NB4 (cell line): ENCODE measurements around the gene COX4I1.
A peak's percentile ranks its signal among the peaks of the same experiment; 100 is the strongest.

Experiments used
- DNase-seq: peaks from one replicate; pipeline ENCODE4 v3.0.0; 2010; ENCODE audit warnings: low read depth
- H3K4me3 ChIP-seq: one replicate; pipeline ENCODE4 v1.5.1; 2011; ENCODE audit warnings: mild to moderate bottlenecking, low read depth, low read length, moderate library complexity
- CTCF ChIP-seq: IDR thresholded peaks from one replicate; pipeline ENCODE4 v1.5.1; 2012; ENCODE audit warnings: low read depth, low read length
- MAX ChIP-seq: IDR thresholded peaks from 2 replicates; pipeline ENCODE4 v1.6.1; 2011; ENCODE audit warnings: low read depth, low read length
- MYC ChIP-seq: IDR thresholded peaks from 2 replicates; pipeline ENCODE4 v1.6.1; 2011; ENCODE audit warnings: low read depth, low read length
- POLR2A ChIP-seq: IDR thresholded peaks from 2 replicates; pipeline ENCODE4 v1.6.1; 2011; ENCODE audit warnings: mild to moderate bottlenecking; ENCODE audit not compliant: insufficient read length; ENCODE audit errors: extremely low read depth

The COX4I1 gene

GRCh38 chr16:85789773-85790172 lies 9.7 kb upstream of the COX4I1 start:
- no peak for DNase-seq
- H3K4me3 ChIP-seq: no peak overlapping the region
- no peak for TF ChIP-seq CTCF
- no peak for TF ChIP-seq POLR2A
- no peak for TF ChIP-seq MYC
- TF ChIP-seq MAX: no peak

DNA sequence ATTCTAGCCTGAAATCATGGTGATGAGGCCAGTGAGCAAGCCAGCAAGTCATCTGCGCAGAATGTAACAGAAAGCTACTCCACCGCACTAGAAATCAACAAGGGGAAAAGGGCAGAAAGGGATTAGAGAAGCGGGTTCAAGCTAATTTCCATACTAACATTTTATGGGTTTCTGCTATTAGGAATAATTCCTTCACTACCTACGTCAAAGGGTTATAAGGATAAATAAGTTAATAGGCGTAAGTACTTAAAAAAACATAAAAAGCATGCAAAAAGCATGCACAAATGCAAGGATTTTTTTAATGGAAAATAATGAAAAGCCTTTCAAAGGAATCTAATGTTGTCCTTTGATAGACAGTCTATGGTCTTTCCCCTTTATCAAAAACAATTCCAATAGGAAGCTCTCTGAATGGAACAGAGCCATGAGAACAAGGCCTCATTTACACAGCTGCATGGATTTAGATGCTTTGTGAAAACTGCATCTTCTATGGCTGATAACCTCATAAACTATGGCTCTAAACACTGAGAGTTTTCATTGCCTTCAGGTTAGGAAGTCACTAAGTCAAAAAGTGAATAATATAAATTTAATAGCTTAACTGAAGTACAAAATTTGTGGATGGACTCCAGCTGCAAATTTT lies 5.7 kb upstream of the COX4I1 start:
- no peak for DNase-seq
- no peak overlapping the region for H3K4me3 ChIP-seq
- TF ChIP-seq POLR2A (no peak), MYC (no peak), MAX (no peak), CTCF (no peak)

DNA sequence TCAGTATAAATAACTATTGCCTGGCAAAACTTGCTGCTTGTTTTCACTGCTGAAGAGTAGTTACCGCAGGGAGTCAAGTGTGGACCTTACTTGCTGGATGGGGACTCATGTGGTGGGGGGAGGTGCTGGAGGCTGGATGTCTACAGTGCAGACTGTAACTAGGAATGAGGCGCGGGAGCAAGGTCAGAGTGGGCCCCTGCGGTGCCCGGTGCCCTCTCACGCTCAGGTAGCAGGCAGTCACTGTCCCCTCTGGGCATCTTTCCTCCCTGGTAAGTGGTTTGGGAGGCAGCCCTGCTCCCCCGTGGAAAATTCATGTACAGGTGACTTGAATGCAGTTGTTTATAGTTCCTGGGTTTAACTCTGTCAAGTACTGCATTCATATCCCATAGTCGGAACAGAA lies 4.8 kb upstream of the COX4I1 start:
- no peak for DNase-seq
- no peak overlapping the region for H3K4me3 ChIP-seq

DNA sequence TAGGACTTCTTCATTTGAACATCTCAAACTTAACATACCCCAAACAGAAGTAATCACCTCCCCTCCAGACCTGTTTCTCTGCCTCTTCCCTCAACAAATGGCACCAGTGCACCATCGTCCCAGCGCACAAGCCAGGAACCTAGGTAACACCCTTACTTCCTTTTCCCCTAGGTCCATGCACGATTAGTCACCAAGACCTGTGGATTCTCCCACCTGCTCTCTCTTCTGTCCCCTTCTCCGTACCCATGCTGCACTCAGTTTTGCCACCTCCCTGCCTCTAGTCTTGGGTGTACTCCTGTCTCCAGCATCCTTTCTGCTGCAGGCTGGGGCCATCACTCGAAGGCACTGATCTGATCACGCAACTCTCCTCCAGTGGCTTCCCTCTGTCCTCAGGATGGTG lies 3.3 kb upstream of the COX4I1 start:
- TF ChIP-seq CTCF: no peak
- TF ChIP-seq POLR2A: no peak
- DNase-seq: no peak
- H3K4me3 ChIP-seq: no peak overlapping the region

More for the DNA sequence above, 4.8 kb upstream of the COX4I1 start:
- TF ChIP-seq MAX: no peak
- TF ChIP-seq CTCF: no peak
- no peak for TF ChIP-seq POLR2A
- no peak for TF ChIP-seq MYC

- TF ChIP-seq POLR2A: no peak
- TF ChIP-seq MAX: no peak
- no peak for TF ChIP-seq MYC
- TF ChIP-seq CTCF: no peak
- no peak for DNase-seq
- H3K4me3 ChIP-seq: no peak overlapping the region
Observed at GRCh38 chr16:85796599-85796998, 2.9 kb upstream of the COX4I1 start.

GRCh38 chr16:85798283-85798776 lies 1.2 kb upstream of the COX4I1 start:
- TF ChIP-seq MAX (no peak), CTCF (no peak), POLR2A (no peak), MYC (no peak)
- peak overlapping the region; percentile 81 for H3K4me3 ChIP-seq
- no peak for DNase-seq
